NCI-H146 treated with DMSO at 0.1 percent for 48 hours (cell line): ENCODE results near the gene EIF4E3.

ENCODE experiments used
- DNase-seq: peaks from one replicate; lab custom pipeline; 2025; ENCODE audit not compliant: unreplicated experiment; lab: John Stamatoyannopoulos, UW

EIF4E3 gene

GRCh38 chr3:71690341-71690841 lies 34.8 kb downstream of the EIF4E3 start:
- DNase-seq, result no peak

- DNase-seq, result no peak
These were observed 35.9 kb downstream of the EIF4E3 start for GRCh38 chr3:71689291-71689690.

GRCh38 chr3:71688121-71688520 lies 37.1 kb downstream of the EIF4E3 start:
- DNase-seq, result no peak

GRCh38 chr3:71685686-71686085 lies 39.5 kb downstream of the EIF4E3 start:
- DNase-seq, result no peak

- no peak for DNase-seq
These were observed 40.3 kb downstream of the EIF4E3 start for GRCh38 chr3:71684757-71685386.

GRCh38 chr3:71684046-71684756 lies 41.0 kb downstream of the EIF4E3 start:
- DNase-seq, result no peak

- no peak for DNase-seq
These were observed 44.0 kb downstream of the EIF4E3 start for GRCh38 chr3:71681224-71681668.

GRCh38 chr3:71680603-71681002 lies 44.6 kb downstream of the EIF4E3 start:
- DNase-seq, result no peak

- DNase-seq, result no peak
These were observed 48.3 kb downstream of the EIF4E3 start for GRCh38 chr3:71676931-71677330.

GRCh38 chr3:71673486-71673885 lies 51.7 kb downstream of the EIF4E3 start:
- DNase-seq, result no peak

GRCh38 chr3:71672807-71673206 lies 52.4 kb downstream of the EIF4E3 start:
- DNase-seq, result no peak

GRCh38 chr3:71672340-71672739 lies 52.9 kb downstream of the EIF4E3 start:
- no peak for DNase-seq

GRCh38 chr3:71671216-71671845 lies 53.9 kb downstream of the EIF4E3 start:
- DNase-seq, result no peak

- DNase-seq, result no peak
These were observed 62.6 kb downstream of the EIF4E3 start for GRCh38 chr3:71662568-71662967.

- DNase-seq, result no peak
These were observed 63.1 kb downstream of the EIF4E3 start for GRCh38 chr3:71662056-71662455.

- DNase-seq, result no peak
These were observed 65.2 kb downstream of the EIF4E3 start for GRCh38 chr3:71659864-71660591.

- no peak for DNase-seq
These were observed 67.2 kb downstream of the EIF4E3 start for GRCh38 chr3:71657831-71658530.

- DNase-seq, result no peak
These were observed 70.1 kb downstream of the EIF4E3 start for GRCh38 chr3:71655061-71655460.

- DNase-seq, result no peak
These were observed 71.8 kb downstream of the EIF4E3 start for GRCh38 chr3:71653414-71653807.

- DNase-seq, result peak; percentile 45
These were observed 72.3 kb downstream of the EIF4E3 start for GRCh38 chr3:71652781-71653413.
